ENCODE data around the gene TREH. TPM values are rescaled to one million over a fixed set of nuclear protein-coding genes. Genes with fewer than 3 reads are reported as not detected.
"Not testable (repeated sequence)": the region's sequence is repeated elsewhere in the genome, so short reads cannot be mapped to it uniquely, and the experiment has no call there.

TREH gene
- polyA plus RNA-seq, 4 donors: 0.64 to 1.5 (median 1.4) TPM; not detected in 1

DNA sequence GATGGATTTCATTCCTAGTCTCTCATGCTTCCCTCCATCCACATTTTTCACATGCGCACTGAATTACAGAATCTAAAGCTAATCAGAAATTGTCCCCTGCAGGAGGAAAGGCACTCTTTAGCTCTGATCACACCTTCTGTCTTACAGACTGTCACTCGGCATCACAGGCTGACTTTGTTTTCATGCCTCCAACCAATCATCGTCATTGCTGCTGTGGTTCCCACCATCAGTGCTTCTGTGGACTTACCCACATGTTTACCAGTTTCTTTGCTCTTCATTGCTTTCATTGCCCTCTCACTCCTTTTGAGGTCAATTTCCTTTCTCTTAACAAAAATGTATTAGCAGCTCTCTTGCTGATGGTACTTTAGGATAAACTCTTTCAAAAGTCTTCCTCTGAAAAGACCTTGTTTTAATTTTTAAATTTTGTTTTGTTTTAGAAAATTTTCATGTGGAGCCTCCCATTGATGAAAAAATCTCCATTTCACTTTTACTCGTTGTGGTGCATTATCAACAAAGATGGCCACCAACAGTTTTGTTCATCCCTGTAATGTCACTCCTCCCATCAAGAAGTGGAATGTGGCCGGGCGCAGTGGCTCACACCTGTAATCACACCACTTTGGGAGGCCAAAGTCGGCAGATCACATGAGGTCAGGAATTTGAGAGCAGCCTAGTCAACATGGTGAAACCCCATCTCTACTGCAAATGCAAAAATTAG is 20.2 kb upstream of the TREH start:
- DNase-seq (ENCODE audit: low read depth in 4 of 4, low spot score in 3 of 4): no peak

DNA sequence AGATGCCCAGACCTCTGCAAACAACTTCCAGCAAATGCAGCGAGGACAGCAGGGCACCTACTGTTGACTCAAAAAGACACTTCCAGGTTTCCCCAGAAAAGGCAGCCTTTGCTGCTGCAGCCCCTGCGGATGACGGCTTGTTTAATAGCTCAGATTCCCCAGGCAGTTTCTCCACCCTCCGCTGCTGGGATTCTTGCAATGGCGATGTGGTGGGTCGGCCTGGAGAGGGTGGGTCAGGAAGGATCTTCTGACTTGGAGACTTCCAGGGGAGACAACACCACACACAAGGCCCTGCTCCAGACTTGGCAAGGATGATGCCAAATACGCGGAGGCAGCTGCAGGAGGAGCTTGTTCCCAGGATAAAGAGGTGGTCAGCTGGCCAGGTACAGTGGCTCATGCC is 17.9 kb upstream of the TREH start:
- DNase-seq (ENCODE audit: low read depth in 4 of 4, low spot score in 3 of 4): no peak

DNA sequence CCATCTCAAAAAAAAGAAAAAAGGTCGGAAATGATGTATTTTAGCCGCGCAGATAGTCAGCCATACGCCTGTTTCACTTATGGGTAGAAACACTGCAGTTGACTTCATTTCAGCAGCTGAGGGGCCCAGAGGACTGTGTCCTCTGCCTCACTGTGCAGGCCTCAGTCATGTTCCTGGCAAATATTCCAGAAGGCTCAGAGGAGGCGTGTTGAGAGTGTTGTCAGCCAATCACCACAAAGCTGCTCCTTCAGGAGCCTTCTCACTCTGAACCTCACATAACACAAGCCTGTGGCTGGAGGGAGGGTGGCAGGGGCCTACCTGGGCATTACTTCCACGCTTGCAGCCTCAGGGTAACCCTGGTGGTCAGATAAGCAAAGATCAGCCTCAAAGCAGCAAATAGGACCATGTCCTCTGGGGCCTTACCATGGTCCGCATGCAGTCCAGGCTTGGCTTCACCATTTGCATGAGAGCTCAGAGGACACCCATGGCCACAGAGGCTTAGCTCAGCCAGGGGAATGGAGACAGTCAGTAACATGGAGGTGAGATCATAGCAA is 17.3 kb upstream of the TREH start:
- no peak for DNase-seq (ENCODE audit: low read depth in 4 of 4, low spot score in 3 of 4)

DNA sequence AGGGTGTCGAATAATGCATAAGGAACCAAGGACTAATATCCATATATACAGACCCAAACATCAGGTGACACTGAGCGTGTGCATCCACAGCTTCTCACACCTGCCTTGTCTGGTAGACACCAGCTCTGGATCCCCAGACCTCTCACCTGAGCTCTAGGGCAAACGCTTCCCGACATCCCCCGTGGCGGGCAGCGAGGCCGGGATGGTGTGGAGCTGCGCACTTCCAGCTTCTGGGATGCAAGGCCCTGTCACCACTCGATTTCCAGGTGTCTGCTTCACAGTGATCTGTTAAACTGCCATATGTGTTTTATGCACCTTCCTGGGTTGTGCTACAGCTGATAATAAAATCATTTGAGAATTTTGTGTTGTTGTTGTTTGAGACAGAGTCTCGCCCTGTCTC is 15.3 kb upstream of the TREH start:
- DNase-seq (ENCODE audit: low read depth in 4 of 4, low spot score in 3 of 4): no peak

DNA sequence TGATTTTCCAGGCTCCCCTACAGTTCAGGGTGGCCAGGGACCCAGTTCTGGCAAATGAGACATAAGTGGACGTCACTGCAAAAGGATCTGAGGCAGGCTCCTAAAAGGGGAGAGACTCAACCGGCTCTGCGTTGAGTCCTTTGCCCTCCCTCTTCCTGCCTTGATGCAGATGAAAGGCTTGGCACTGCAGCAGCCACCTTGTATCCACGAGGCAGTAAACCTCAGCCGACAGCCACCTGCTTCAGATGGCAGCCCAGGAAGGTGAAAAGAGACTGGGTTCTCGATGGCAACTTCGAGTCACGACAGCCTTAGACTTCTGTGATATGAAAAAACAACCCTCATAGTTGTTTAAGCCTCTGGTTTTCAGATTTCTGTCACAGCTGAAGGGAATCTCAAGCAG is 14.7 kb upstream of the TREH start:
- DNase-seq (ENCODE audit: low read depth in 4 of 4, low spot score in 3 of 4): no peak

DNA sequence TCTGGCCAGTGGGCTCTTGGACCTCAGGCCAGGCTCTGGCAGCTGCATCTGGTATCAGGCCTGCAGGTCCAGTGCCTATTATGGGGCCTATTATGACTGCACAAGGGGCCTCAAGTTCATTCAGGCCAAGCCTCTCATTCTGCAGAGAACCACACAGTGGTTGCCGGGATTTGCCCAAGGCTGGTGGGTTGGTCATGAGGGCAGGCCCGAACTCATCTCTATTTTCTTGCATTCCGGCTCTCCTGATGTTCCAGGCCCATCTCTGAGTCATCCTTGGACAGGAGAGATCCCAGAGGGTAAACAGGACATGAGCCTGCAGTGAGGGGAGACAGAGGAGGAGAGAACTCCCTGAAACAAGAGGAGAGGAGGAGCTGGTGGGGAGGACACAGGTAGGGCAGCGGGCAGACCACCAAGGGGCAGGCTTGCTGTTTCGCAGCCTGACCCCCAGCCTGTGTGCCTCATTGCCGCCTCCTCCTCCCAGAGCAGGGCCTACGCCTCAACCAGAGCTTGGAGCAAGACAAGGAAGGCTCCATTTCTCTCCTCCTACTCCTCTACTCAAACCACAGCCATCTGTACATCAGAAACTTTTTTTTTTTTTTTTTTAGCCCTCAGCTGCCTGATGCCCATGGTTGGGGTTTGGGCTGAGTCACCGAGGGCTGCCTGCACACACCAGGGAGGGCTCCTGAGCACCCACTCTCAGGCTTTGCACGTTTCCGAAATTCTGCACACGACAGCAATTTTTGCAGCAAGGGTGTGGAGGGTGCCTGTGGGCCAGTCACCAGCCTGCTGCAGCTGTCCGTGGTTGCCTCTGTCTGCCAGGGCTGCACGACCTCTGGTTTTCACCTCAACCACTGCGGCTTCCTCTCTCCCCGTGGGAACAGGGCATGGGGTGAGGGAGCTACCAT is 12.7 kb upstream of the TREH start:
- no peak for DNase-seq (ENCODE audit: low read depth in 4 of 4, low spot score in 3 of 4)

DNA sequence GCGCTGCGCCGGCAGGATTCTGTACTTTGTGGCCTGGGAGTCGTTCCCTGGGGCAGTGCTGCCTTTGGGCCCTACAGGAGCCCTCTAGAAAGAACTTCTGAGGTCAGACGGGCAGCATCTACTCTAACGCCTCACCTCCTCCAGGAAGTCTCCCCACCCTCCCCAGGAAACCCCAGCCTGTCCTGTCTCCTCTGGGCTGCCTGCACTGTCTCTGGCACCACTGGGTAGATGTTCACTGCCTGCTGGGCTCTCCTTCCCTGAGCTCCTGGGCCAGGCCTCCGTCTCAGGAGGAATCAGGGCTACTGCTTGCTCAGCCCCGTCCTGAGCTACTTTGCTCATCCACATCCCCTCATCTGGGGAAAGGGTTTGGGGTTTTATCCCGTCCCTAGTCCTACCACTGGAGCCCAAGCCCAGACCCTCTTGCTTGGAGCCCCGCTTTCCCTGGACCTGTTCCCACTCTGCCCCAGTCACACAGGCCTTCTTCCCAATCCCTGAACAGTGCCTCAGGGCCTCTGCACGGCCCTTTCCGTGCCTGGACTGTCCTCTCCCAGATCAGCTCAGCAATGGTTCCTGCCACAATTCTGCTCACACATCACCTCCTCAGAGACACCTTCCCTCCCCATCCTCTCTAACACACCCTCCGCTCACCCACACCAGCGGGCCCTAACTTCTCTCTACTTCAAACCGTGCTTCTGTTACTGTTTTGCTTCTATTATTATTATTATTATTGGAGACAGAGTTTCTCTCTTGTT is 11.3 kb upstream of the TREH start:
- no peak for DNase-seq (ENCODE audit: low read depth in 4 of 4, low spot score in 3 of 4)

DNA sequence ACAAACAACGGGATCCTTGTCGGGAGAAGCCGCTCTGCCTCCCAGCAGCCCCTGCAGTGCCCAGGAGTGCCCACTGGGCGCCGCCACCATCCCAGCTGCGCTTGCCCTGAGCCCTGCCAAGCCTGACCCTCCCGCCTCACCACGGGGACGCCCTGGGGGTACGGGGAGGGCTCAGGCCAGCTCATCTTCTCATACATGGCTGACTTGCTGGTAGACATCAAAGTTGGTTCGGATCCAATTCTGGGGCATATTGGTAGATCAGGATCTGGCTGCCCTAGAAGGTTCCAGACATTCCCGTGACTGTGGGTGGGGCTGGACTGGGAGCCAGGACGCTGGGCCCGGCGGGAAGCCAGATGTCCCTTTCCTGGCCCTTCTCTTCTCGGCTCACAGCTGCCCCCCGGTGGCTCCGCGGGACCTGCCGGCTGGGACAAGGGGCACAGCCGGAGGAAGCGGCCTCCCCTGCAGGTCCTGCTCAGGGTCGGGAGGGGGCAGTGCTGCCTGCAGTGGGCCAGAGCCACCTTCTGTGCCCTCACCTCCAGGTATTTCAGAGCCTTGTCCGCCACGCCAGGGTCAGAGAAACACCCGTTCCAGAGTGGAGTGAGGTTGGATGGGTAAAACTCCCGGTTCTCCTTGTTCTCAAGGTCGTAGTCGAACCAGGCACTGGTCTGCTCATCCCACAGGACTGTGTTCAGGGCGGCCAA is 10.6 kb upstream of the TREH start:
- peak; percentile 72 to 88 (median 82) for DNase-seq (ENCODE audit: low read depth in 4 of 4, low spot score in 3 of 4)

DNA sequence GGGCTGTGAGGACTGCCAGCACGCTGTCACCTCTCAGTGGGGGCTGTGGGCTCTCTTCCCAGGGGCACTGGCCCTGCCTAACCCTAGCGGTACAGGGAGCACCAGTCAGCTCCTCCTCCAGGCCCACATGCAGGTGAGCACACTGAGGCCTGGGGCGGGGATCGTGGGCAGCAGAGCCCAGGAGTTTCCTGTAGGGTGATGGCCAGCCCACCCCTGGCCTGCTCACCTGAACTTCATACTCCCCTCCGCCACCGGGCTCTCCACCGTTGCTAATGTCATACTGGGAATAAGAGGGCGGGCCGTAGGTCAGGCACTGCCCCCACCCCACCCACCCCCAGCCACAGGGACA is 10.0 kb upstream of the TREH start:
- DNase-seq (ENCODE audit: low read depth in 4 of 4, low spot score in 3 of 4): no peak

DNA sequence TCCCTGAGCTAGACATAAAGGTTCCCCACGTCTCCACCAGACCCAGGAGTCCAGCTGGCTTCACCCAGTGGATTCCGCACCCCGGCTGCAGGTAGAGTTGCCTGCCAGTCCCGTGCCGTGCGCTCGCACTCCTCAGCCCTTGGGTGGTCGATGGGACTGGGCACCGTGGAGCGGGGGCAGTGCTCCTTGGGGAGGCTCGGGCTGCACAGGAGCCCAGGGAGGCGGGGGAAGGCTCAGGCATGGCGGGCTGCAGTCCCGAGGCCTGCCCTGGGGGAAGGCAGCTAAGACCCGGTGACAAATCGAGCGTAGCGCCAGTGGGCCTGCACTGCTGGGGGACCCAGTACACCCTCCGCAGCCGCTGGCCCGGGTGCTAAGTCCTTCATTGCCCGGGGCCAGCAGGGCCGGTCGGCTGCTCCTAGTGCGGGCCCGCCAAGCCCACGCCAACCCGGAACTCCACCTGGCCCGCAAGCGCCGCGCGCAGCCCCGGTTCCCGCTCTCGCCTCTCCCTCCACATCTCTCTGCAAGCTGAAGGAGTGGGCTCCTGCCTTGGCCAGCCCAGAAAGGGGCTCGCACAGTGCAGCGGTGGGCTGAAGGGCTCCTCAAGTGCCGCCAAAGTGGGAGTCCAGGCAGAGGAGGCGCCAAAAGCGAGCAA is 9.5 kb upstream of the TREH start:
- DNase-seq (ENCODE audit: low read depth in 4 of 4, low spot score in 3 of 4): no peak

DNA sequence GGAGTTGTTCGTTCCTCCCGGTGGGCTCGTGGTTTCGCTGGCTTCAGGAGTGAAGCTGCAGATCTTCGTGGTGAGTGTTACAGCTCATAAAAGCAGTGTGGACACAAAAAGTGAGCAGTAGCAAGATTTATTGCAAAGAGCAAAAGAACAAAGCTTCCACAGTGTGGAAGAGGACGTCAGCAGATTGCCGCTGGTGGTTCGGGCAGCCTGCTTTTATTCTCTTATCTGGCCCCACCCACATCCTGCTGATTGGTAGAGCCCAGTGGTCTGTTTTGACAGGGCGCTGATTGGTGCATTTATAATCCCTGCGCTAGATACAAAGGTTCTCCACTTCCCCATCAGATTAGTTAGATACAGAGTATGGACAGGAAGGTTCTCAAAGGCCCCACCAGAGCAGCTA is 8.9 kb upstream of the TREH start:
- DNase-seq (ENCODE audit: low read depth in 4 of 4, low spot score in 3 of 4): not testable (repeated sequence)

DNA sequence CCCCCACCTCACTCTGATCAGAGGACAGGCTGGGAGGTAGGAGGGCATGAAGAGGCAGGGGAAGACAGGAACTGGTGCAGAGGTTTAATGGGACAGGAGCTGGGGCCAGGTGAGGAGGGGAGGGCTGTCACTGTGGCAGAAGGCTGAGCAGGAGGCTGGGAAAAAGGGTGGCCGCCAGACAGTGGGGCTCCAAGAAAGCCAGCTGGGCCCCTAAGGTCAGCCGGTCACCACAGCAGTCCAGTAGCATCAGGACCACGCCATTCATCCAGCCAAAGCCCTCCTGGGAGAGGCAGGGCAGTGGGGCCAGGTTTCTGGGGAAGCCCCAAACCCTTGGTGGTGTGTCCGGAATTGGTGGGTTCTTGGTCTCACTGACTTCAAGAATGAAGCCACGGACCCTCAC is 8.5 kb upstream of the TREH start:
- no peak for DNase-seq (ENCODE audit: low read depth in 4 of 4, low spot score in 3 of 4)

DNA sequence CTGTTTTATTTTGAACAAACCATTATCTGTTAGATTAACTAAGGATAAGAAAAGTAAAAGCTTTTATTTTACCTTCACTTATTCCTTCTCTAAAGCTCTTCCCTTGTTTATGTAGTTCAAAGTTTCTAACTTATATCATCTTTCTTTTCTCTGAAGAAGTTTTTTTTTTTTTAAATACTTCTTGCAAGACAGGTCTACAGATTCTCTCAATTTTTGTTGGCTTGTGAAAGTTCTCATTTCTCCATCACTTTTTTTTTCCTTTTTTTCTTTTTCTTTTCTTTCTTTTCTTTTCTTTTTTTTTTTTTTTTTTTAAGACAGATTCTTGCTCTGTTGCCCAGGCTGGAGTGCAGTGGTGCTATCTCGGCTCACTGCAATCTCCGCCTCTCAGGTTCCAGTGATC is 4.7 kb upstream of the TREH start:
- no peak for DNase-seq (ENCODE audit: low read depth in 4 of 4, low spot score in 3 of 4)

DNA sequence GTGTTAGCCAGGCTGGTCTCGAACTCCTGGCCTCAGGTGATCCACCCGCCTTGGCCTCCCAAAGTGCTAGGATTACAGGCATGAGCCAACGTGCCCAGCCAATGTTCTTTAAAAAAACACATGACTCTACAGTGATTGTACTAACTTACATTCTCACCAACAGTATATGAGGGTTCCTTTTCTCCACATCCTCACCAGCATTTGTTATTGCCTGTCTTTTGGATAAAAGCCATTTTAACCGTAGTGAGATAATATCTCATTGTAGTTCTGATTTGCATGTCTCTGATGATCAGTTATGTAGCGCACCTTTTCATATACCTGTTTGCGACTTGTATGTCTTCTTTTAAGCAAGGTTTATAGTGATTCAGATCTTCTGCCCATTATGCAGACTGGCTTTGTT is 3.5 kb upstream of the TREH start:
- not testable (repeated sequence) for DNase-seq (ENCODE audit: low read depth in 4 of 4, low spot score in 3 of 4)

DNA sequence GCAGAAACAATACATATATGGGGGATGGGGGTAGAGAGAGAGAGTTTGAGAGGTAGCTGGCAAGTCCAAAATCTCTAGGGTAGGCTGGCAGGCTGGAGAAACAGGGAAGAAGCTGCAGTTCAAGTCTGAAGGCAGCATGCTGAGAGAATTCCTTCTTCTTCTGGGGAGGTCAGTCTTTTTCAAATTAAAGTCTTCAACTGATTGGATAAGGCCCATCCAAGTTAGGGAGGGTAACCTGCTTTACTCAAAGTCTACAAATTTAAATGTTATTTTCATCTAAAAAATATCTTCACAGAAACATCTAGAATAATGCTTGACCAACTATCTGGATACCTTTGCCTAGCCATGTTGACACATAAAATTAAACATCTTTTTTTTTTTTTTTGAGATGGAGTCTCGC is 2.9 kb upstream of the TREH start:
- DNase-seq (ENCODE audit: low read depth in 4 of 4, low spot score in 3 of 4): no peak

DNA sequence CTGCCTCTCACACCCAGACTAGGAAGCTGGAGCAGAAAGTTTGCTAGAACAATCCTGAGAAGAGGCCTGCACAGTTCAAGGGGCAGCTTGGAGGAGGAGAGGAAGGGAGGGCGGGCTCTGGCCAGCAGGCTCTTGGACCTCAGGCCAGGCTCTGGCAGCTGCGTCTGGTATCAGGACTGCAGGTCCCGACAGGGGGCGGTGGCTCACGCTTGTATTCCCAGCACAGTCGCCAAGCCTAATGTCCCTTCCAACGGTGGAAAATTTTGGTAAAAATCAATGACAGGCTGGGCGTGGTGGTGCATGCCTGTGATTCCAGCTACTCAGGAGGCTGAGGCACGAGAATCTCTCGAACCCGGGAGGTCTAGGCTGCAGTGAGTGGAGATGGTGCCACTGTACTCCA is 542 bp downstream of the TREH start:
- not testable (repeated sequence) for DNase-seq (ENCODE audit: low read depth in 4 of 4, low spot score in 3 of 4)

DNA sequence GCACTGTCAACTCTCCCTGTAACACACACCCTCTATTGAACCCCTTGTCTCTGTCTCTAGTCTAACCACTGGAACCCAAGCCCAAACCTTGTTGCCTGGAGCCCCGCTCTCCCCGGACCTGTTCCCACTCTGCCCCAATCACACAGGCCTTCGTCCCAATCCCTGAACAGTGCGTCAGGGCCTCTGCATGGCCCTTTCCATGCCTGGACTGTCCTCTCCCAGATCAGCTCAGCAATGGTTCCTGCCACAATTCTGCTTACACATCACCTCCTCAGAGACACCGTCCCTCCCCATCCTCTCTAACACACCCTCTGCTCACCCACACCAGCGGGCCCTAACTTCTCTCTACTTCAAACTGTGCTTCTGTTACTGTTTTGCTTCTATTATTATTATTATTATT is 1.5 kb downstream of the TREH start:
- DNase-seq (ENCODE audit: low read depth in 4 of 4, low spot score in 3 of 4): no peak

DNA sequence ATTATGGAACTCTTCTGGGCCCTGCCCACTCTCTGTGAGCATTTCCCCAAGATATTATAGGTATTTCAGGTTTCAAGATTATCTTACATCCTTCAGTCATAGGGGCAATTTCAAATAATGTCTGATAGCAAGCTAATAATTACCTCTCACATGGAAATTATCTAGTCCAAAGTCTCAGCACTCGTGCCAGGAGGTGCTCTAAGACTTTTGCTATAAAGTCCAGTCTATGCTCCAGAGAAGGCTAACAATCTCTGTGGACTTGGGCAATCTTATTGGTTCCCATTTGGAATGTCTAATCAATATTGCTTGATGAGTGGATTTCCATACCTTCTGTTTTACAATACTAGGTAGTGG is 5.4 kb downstream of the TREH start:
- no peak for DNase-seq (ENCODE audit: low read depth in 4 of 4, low spot score in 3 of 4)

DNA sequence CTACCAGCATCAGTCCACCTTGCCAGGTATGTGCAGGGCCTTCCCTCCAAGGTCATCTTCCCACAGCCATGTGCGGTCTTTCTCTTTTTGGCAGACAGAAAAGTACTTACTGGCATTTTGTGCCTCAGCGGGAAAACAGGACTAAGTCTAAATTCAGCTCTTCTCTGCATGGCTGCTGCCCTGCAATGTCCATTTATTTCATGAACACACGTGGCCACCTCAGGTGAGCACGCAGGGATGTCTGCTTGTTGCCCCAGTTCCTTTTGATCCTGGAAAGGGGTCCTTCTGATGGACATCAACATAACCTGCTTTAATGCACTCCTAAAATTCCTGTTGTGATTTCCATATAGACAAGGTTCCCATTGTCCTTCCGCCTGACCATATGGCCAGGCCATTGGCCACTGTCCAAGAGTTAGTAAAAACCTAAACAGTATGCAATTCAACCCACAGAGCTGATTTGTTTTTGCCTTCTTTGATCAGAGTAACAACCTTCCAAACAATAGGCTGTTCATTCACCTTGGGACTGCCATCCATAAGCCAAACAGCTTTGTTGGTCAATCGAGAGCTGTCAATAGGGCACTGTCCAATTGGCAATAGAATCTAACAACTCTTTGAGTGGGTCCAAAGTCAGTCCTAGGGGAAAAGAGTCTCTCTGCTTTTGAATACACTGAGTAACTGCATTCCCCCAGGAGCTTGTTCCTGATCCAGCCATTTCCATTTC is 5.9 kb downstream of the TREH start:
- DNase-seq (ENCODE audit: low read depth in 4 of 4, low spot score in 3 of 4): no peak

DNA sequence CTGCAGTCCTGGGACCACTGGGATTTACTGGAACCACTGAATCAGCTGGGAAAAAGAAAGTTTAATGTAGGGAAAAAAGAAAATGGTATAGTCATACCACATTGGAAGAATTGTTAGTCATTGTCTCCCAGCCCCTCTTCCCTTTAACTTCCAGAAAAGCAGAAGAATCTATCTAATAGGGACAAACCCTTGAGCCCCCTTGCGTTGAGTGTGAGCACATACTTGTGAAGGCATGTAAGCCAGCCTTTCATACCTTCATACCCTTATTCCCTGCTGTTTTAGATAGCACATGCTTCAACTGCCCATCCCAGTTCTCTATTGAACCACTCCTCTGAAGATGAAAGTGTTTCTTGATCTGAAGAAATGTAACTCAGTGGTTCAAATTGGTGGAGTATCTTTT is 6.6 kb downstream of the TREH start:
- DNase-seq (ENCODE audit: low read depth in 4 of 4, low spot score in 3 of 4): no peak

Measured in left renal pelvis (tissue), 4 donors.